NCI-H446 (cell line): Measurements from ENCODE around the gene ZNF384.

ENCODE experiments used
- DNase-seq, 2 experiments: peaks; one replicate each; lab custom pipeline; 2025; lab: John Stamatoyannopoulos, UW

The ZNF384 gene

DNA sequence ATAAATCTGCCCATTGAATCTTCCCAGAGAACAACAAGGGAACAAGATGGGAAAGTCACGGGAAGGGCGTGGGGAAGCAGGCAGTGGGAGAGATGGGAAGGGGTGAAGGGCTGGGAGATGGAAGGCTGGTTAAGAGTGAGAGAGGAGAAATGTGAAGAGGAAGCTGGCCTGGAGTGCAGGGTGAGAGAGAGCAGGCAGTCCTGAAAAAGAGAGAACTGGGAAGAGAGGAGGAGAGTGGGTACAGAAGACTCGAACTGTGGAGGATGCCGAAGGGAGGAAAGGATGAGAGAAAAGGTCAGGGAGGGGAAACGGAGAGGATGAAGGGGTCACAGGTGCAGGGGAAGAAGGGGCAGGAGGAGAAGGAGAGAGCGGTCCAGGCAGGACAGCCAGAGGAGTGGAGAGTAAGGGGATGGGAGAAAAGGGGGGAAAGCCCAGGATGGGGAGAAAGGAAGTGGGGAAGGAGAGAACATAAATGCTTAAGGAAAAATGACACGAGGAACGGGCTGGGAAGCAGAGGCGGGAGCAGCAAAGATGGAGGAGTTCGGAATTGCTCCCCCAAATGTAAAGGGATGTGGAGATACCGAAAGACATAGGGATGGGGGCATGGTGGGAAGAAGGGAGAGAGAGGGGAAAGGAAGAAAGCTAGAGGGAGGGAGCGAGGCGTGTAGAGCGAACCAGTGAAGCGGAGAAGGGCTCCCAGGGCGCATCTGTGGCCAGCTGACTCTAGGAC is 10.2 kb upstream of the ZNF384 start:
- no peak for DNase-seq

DNA sequence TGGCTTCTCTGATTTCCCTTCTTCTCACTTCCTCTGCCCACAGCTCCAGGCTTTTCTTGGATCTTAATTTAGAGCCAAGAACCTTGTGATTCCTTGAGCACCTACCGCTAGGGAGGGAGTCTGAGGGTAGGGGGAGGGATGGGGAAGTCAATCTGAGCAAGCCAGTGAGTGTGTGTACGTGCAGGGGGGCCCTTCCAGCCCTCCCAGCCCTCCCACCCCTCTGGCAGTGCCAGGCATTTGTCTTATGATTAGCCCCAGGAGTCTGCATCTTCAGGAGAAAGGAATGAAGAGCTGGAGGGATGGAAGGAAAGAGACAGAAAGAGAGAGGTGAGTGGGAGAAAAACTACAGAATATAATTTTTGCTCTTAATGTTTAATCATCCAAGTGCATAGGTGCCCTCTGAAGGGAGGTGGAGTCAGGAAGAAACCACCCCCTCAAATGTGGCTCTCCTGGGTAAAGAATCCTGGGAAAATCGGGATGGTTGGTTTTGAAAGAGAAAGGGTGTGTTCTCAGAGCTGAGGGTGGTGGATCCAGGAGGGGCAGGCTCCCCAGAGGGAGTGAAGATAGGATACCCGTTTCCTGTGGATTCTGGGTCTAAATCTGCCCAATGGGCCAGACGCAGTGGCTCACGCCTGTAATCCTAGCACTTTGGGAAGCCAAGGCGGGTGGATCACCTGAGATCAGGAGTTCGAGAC is 9.3 kb upstream of the ZNF384 start:
- DNase-seq = no peak

- peak in 1 of 2 experiments; percentile 49 for DNase-seq
These were observed 8.6 kb upstream of the ZNF384 start for GRCh38 chr12:6697584-6698351.

GRCh38 chr12:6696690-6697583 is 7.8 kb upstream of the ZNF384 start:
- DNase-seq = no peak

GRCh38 chr12:6695313-6696045 is 6.3 kb upstream of the ZNF384 start:
- no peak for DNase-seq

DNA sequence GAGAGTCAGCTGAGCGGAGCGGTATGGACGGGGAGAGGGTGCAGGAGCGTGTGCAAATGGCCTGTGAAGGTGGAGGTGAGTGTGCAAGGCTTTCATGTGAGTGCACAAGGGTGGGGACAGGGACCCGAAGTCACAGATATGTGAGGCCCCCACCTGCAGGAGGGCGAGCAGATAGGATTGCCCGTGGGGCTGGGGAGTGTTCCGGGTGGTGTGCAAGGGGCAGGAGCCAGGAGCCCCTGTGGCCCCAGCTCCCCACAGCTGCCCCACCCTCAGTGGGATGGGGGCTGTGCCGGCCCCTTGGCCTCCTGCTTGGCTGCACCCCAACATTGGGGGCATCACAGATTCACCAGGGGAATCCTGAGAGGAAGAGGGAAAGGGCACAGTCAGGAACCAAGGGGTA is 5.5 kb upstream of the ZNF384 start:
- no peak for DNase-seq

GRCh38 chr12:6693832-6694355 is 4.7 kb upstream of the ZNF384 start:
- no peak for DNase-seq

DNA sequence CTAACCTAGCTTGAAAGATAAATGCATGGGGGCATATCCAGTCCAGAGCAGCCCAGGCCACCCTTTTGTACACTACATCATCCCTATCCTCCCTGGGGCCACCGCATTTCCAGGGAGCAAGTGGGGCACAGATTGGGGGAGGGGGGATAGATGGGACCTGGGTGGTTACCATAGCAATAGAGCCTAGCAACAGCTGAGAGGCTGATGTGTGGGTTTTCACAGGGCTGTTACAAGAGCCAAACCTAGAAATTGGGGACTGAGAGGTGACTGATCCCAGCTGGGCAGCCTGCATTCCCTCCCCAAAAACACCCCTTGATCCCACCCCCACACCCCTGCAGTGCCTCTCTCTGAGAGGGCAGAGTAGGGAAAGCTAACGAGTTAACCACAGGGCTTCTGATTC is 3.7 kb upstream of the ZNF384 start:
- DNase-seq = no peak

DNA sequence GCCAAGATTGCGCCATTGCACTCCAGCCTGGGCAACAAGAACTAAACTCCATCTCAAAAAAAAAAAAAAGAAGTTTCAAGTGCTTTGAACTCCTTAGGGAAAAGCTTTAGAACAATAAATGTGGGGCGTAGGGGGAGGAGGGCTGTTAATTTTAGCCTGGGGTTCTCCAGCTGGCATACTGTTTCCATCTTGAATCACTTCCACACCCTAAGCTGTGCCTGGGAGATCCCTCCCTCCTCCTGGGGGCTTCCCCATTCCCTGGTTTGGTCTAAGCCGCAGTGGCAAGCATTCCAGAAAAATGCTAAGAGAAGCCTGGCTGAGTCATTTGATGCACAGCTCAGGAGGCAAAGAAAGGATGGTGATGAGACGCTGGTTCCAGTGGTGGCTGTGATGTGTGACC is 2.3 kb upstream of the ZNF384 start:
- no peak for DNase-seq

- DNase-seq = peak in 1 of 2 experiments; percentile 76
These were observed 604 bp downstream of the ZNF384 start for GRCh38 chr12:6688543-6688998.

- no peak for DNase-seq
These were observed 3.4 kb downstream of the ZNF384 start for GRCh38 chr12:6685814-6686213.

GRCh38 chr12:6684609-6685008 is 4.6 kb downstream of the ZNF384 start:
- peak; percentile 50 to 69 for DNase-seq

DNA sequence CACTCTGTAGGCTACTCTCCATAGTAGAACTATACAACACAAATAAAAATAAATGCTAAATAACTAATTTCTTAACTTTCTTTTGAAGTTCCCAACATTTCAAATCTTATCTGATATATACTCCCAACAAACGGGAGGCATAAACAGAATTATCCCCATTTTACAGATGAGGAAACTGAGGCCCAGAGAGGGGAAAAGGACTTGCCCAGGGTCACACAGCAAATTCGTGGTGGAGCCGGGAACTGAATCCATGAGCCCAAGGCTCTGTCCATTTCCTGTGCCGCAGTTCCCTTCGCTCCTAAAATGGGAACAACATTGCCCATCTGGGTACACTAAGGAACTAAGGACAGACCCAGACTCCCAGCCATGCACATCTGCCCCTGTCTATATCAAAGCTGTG is 12.2 kb downstream of the ZNF384 start:
- DNase-seq = no peak

DNA sequence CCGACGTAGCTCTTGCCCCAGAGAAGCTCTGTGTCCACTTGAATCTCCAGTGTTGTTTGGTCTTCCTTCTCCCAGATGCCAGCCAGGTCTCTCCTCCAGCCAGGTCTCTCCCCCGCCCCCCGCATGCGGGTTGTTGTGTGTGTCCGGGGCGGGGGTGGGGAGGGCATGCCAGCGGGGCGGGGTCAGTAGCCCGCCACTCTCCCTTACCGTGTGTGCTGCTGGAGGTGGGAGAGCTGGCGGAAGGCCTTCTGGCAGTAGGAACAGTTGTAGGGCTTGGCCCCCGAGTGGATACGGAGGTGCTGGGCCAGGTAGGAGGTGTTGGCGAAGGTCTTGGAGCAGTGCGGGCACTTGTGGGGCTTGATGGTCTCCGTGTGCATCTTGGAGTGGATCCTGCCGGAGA is 17.0 kb downstream of the ZNF384 start:
- no peak for DNase-seq

- no peak for DNase-seq
These were observed 21.5 kb downstream of the ZNF384 start for GRCh38 chr12:6667559-6668210.

- DNase-seq = no peak
These were observed 23.0 kb downstream of the ZNF384 start for GRCh38 chr12:6666211-6666610.

DNA sequence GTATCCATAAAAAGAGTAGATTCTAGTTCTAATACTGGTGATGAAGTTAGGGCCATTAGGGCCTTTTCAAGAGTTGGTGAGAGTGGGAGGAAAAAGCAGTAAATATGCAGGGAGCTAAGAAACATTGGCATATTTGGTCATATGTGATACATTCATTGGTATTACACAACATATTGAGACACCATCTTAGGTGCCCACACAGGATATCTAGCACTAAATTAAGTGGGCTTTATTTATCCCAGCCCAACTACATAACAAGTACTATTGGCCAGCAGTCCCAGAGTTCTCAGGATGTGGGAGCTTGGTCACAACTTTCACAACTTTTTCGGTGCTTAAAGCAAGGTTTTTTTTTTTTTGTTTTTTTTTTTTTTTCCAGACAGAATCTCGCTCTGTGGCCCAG is 24.3 kb downstream of the ZNF384 start:
- no peak for DNase-seq

DNA sequence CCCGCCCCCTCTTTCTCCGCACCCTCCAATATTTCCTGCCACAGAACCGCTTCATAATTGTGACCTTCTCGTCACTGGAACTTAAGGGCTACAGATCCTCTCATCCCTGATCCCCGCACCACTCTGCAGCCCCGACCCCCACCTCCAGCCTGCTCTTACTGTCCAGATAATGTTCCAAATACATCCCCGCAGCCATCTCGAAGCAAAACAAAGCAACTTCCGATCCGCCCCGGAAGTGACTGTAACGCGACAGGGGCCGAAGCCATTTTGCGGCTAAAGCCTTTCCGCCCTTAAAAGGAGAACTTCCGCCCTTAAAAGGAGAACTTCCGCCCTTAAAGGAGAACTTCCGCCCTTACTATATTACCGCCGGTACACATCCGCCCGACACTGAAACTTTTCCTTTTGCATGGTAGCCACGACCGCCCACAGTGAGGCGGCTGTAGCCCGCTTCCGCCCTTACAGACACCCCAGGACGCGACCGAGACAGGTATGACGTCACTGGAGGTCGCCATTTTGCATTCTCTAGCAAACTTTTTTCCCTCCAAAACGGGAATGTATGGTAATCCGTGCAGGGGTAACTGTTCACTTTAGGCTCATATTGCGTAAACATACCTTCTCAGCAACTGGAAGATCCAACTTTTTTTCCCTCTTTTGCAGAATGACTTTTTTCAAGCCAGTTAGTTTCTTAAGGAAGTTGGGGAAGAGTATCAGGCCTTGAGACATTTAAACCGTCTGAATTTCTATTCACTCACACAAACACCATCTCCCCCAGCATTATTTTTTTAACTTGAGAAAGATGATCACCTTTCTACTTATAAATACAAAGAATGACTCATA is 26.1 kb downstream of the ZNF384 start, which contains the start of gene ING4:
Gene ING4 (minus strand): TSS at position 214 of the 837 bp plus-strand sequence. CDS start 18 bp downstream, at position 196.
- DNase-seq = peak; percentile 99 to 100

- DNase-seq = no peak
These were observed 26.6 kb downstream of the ZNF384 start for GRCh38 chr12:6662602-6662905.
